Stimulated activated naive CD8-positive, alpha-beta T cell treated with anti-CD3 and anti-CD28 coated beads, Interleukin-15, amount 100 ng/mL, for 72 hours (primary cell): ENCODE measurements around the gene SLX9.

Experiments used
- ATAC-seq: fragments of 150-1000 bp; cut with Tn5 transposase; 2 replicates; pipeline ENCODE4 v1.10.0; 2021; ENCODE audit warnings: mild to moderate bottlenecking, moderate library complexity
- DNase-seq, 2 donors: peaks; one replicate each; pipeline ENCODE4 v3.0.0; 2021 to 2022
- H3K27ac Mint-ChIP-seq, 2 donors: one replicate each; pipeline ENCODE4 v1.8.0; 2022; ENCODE audit warnings: mild to moderate bottlenecking in 2 of 2, mixed read lengths in 2 of 2, moderate library complexity in 2 of 2
- H3K27me3 Mint-ChIP-seq: one replicate; pipeline ENCODE4 v1.8.0; 2022; ENCODE audit warnings: mixed read lengths
- H3K4me1 Mint-ChIP-seq: one replicate; pipeline ENCODE4 v1.8.0; 2022; ENCODE audit warnings: mild to moderate bottlenecking, mixed read lengths
- H3K4me3 Mint-ChIP-seq, 2 donors: one replicate each; pipeline ENCODE4 v1.8.0; 2022; ENCODE audit warnings: mild to moderate bottlenecking in 2 of 2, mixed read lengths in 2 of 2, moderate library complexity in 1 of 2
- H3K9me3 Mint-ChIP-seq, 2 donors: one replicate each; pipeline ENCODE4 v1.8.0; 2022; ENCODE audit warnings: mixed read lengths in 2 of 2

Gene SLX9, protein sequence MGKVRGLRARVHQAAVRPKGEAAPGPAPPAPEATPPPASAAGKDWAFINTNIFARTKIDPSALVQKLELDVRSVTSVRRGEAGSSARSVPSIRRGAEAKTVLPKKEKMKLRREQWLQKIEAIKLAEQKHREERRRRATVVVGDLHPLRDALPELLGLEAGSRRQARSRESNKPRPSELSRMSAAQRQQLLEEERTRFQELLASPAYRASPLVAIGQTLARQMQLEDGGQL

DNA sequence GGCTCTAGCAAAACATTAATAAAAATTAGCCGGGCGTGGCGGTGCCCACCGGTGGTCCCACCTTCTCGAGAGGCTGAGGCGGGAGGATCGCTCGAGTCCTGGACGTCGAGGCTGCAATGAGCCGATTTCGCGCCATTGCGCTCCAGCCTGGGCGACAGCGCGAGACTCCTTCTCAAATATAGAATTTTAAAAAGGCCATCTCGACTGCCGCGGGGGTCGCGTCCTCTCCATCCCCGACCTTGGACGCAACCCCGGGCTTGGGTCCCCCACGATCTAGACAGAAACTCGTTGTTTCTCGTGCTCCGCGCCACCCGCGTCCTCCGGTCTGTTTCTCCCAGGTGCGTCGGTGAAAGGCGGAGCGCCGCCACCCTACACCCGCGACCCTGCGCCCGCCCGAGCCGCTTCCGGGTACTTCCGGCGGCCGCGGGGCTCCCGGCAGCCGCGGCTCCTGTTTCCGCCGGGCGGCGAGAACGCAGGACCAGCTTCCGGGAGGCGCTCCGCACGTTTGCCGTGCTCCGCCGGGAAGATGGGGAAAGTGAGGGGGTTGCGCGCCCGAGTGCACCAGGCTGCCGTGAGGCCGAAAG, at the start of gene SLX9:
Gene SLX9 (plus strand): TSS at position 498 of the 584 bp plus-strand sequence. CDS start 29 bp downstream, at position 527.
- ATAC-seq (peak; percentile 96), DNase-seq (peak; percentile 85 to 86)
- peaks cover 54% of the 10 kb centered on the region for H3K4me1 Mint-ChIP-seq
- peak within 1 kb of the TSS; percentile 90 to 94 for H3K4me3 Mint-ChIP-seq
- H3K27me3 Mint-ChIP-seq, result no peaks in the 10 kb centered on the region
- no peaks in the 10 kb centered on the region for H3K9me3 Mint-ChIP-seq
- H3K27ac Mint-ChIP-seq, result peak within 1 kb of the TSS; percentile 89 to 91

DNA sequence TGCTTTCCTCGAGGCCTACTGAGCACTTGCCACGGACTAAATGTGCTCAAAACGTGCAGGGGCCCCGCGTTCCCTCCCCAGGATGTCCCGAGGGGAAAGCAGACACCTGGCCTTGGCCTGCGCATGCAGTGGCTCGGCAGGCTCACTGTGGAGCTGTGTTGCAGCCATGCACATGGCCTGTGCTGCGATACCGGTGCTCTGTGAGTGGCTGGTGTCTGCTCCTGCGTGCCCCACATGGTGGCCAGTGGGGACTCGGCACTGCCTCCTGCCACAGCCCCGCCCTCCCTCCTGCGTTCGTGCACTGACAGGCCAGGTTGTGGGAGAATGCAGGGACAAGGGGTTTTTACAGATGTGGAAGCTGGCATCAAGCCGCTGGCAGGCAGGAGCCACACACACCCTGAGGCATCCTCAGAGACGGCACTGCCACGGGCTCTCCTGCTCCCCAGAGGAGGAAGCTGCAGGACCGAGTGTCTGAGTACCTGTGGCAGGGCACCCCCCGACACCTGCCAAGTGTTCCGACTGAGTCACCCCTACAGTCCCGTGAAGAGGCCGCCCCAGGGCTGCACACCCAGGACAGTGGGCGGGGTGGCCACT, 49.4 kb upstream of the SLX9 start:
- no peak for DNase-seq
- Mint-ChIP-seq H3K27ac (peak overlapping the region in 1 of 2 donors; percentile 67), H3K4me1 (peaks cover 29% of the 10 kb centered on the region), H3K27me3 (no peaks in the 10 kb centered on the region), H3K4me3 (no peak overlapping the region), H3K9me3 (no peaks in the 10 kb centered on the region)
- no peak for ATAC-seq

DNA sequence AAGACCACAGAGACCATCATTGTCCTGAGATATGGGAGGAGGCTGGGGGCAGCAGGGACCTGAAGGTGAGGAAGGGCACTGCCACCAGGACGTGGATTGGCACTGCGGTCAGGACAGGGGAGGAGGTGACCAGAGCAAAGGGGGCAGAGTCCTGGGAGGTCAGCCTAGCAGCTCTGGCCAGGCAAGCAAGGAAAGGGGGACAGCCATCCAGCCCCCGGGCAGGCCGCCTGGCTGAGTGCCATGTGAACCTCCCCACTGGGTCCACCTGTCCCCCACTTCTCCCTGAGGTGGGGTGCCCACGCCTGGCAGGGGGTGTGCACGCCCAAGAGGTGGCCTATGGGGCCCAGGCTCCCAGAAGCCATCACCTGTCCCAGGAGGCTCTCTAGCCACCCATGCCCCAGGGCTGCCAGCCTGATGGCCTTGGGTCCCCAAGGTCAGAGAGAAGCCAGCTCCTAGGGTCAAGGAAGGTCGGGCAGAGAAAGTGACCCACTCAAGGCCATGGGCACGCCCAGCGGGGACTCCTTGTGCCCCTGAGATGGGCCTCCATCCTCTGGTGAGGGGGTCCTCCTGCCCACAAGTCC, 48.8 kb upstream of the SLX9 start:
- Mint-ChIP-seq H3K27me3 (no peaks in the 10 kb centered on the region), H3K4me3 (no peak overlapping the region), H3K4me1 (peaks cover 28% of the 10 kb centered on the region), H3K27ac (peak overlapping the region; percentile 69 to 86), H3K9me3 (no peaks in the 10 kb centered on the region)
- ATAC-seq, result no peak
- DNase-seq, result no peak

DNA sequence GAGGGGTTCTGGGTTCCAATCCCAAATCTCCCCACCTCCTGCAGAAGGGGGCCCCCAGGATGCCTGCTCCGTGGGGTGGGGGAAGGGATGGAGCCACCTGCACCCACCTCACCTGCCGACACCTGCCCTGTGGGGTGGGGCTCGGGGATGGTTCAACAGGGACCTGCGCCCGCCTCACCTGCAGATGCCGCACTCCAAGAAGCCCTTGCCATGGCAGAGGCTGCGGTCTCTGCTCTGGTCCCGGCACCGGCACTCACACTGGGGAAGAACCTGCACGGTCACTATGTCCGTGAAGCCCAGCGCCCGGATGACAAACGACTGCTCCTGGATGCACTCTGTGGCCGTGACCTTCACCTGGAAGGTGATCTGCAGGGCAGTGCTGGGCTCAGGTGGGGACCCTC, 48.2 kb upstream of the SLX9 start:
- no peak for ATAC-seq
- no peak overlapping the region for H3K4me3 Mint-ChIP-seq
- no peaks in the 10 kb centered on the region for H3K27me3 Mint-ChIP-seq

DNA sequence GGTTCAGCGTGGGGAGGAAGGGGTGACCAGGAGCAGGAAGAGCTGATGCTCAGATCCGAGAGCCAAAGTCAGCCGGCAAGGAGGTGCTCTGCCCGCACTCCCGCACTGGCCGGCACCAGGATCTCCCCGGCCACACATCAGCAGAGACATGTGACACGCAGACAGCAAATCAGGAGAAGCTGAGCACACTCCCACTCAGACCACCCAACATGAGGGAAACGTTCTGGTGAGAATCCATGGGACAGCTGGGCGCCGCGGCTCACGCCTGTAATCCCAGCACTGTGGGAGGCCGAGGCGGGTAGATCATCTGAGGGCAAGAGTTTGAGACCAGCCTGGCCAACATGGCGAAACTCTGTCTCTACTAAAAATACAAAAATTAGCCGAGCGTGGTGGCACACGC, 47.7 kb upstream of the SLX9 start:
- DNase-seq (no peak), ATAC-seq (no peak)
- Mint-ChIP-seq H3K4me3 (no peak overlapping the region), H3K27me3 (no peaks in the 10 kb centered on the region), H3K27ac (peak overlapping the region; percentile 14 to 59), H3K9me3 (no peaks in the 10 kb centered on the region), H3K4me1 (peaks cover 20% of the 10 kb centered on the region)

More for the DNA sequence above, 48.2 kb upstream of the SLX9 start:
- Mint-ChIP-seq H3K27ac (peak overlapping the region in 1 of 2 donors; percentile 34), H3K4me1 (peaks cover 22% of the 10 kb centered on the region), H3K9me3 (no peaks in the 10 kb centered on the region)
- no peak for DNase-seq

DNA sequence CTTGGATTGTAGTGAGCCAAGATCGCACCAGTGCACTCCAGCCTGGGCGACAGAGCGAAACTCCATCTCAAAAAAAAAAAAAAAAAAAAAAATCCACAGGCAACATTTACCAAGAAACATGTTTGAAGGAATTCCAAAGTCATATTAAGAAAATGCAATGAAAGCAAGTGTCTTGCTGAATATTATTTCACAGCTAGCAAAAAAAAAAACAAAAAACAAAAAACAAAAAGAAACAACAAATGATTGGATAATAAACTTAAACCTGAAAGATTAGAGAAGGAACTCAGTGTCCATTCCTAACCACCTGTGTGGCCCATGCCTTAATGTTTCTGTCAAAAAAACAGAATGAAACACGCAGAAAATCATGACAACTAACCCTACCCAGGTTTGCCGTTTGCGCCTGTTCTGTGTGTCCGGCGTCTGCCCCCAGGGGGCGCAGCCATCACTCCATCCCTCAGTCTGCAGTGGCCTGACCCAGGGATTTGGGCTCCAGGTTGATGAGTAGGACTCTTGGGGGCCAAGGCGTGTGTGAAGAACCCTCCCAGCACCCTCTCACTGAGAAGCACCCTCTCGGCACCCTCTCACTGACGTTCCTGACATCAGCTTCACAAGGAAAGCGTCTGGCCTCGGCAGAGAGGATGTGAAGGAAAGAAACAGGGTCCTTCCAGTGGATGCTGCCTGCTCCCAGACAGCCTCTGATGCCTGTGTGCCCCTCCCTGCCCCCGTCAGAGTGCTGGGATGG, 47.1 kb upstream of the SLX9 start:
- Mint-ChIP-seq H3K4me3 (no peak overlapping the region), H3K27me3 (no peaks in the 10 kb centered on the region), H3K9me3 (no peaks in the 10 kb centered on the region), H3K27ac (no peak overlapping the region), H3K4me1 (peaks cover 15% of the 10 kb centered on the region)
- ATAC-seq (peak; percentile 75), DNase-seq (peak; percentile 72 to 74)

DNA sequence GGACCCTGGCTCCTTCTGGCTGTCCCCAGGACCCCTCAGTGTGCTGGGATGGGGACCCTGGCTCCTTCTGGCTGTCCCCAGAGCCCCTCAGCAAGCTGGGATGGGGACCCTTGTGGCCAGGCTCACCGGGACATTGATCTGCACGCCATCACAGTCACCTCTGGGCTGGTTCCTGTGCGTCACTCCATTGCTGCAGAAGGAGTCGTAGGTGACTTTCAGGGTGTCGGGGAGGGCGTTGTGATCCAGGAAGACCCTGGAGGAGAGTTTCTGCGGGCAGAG, 46.6 kb upstream of the SLX9 start:
- H3K4me1 Mint-ChIP-seq, result peaks cover 19% of the 10 kb centered on the region
- H3K27me3 Mint-ChIP-seq, result no peaks in the 10 kb centered on the region
- no peaks in the 10 kb centered on the region for H3K9me3 Mint-ChIP-seq
- no peak for DNase-seq
- no peak overlapping the region for H3K27ac Mint-ChIP-seq
- ATAC-seq, result no peak
- no peak overlapping the region for H3K4me3 Mint-ChIP-seq

DNA sequence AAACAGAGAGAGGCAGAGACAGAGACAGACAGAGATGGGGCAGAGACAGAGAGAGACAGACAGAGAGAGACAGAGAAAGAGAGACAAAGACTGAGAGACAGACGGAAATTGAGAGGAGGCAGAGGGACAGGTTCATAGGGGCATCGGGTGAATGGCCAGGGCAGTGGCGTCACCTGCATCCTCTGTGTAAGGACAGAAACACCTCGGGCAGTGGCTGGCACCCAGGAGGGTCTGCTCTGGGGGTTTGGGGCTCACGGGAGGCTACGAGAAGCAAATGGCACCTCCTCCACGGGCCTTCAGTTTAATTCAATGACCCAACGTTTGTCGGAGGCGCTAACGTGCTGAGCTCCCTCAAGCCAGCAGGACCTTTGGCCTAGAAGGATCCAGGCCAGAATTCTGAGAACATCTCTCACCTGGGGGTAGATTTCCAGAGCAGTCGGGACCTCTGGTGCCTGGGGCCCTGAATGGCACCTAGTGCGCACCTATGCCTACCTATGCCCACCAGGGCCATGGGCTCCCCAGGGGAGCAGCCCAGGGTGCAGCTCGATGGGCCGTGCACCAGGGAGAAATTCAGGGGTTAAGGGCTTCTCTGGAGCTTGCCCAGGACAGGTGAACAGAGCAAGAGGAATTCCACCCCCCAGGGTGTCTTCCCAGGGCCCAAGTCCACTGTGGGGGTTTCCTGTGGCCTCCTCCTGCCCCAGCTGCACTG, 45.7 kb upstream of the SLX9 start:
- Mint-ChIP-seq H3K27ac (peak overlapping the region; percentile 0 to 74), H3K4me1 (peaks cover 23% of the 10 kb centered on the region), H3K27me3 (no peaks in the 10 kb centered on the region), H3K9me3 (no peaks in the 10 kb centered on the region), H3K4me3 (no peak overlapping the region)
- no peak for ATAC-seq
- no peak for DNase-seq

DNA sequence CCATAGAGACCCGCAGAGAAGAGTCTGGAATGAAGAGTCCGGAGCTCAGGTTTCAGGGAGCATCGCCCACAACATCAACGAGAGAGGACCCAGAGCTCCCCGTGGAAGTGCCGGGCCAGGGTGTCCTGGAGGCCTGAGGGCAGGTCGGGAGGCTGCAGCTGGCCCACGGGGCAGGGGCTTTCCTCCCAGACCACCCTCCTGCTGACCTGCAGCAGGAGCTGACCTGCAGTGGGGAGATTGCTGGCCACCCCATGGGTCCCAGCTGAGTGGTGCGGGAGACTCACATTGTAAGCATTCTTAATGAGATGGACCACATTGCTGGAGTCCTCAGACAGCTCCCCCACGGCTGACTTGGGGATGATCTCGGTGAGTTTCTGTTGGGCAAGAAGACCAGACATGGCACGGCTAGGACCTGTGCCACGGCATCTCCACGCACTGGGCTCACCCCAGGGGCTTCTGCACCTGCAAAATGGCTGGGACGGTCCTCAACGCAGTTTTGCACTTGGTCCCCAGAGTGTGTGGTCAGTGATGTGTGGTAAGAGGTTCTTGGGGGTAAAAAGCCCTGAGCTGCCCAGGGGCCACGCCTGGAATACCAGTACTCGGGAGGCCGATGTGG, 45.0 kb upstream of the SLX9 start:
- no peak for ATAC-seq
- Mint-ChIP-seq H3K27me3 (no peaks in the 10 kb centered on the region), H3K9me3 (no peaks in the 10 kb centered on the region), H3K4me1 (peaks cover 23% of the 10 kb centered on the region), H3K27ac (peak overlapping the region in 1 of 2 donors; percentile 74), H3K4me3 (no peak overlapping the region)
- DNase-seq, result no peak

DNA sequence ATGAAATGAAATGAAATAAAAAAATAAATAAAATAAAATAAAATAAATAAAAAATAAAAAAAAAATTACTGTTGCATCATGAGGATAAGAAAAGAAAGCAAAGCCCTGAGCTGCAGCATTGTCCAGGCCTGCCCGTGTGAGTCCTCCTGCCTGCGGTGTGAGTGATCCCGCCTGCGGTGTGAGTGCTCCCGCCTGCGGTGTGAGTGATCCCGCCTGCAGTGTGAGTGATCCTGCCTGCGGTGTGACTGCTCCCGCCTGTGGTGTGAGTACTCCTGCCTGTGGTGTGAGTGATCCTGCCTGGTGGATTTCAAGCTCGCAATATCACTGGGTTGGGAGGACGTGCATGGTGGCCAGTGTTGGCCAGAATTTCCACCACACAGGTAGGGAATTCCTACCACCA, 44.0 kb upstream of the SLX9 start:
- Mint-ChIP-seq H3K27ac (peak overlapping the region in 1 of 2 donors; percentile 27), H3K9me3 (no peaks in the 10 kb centered on the region), H3K27me3 (no peaks in the 10 kb centered on the region), H3K4me1 (peaks cover 23% of the 10 kb centered on the region), H3K4me3 (no peak overlapping the region)
- DNase-seq, result no peak
- ATAC-seq, result no peak

DNA sequence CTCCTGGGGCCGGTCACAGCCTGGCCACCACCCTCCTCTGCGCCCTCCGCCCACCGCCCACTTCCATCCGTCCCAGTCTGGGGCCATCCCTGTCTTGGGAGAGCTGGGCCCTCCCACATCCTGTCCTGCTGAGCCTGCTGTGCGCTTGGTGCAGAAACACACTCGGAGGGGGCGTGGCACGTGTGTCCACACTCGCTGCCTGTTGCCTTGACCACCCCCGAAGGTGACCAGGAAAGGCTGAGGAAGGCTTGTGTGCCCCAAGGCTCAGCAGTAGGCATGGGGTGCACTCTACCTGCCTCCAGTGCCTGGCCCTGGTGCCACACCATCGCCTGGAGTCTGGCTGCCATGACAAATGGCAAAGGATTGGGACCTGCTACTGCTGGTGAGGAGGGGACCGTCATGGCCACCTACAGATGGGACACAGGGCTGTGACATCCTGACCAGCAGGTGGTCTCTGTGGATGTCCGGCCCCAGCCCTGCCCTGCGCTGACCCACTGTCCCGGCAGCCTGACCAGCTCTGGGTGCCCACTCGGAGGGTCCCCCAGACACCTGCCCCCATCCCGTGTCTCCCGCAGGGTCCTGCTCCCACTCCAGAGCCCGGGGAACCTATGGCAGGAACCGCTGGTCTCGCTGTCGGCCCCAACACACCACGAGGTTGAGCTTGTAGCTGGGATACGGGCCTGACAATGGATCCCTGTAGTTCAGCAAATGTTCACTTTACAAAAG, 43.1 kb upstream of the SLX9 start:
- ATAC-seq (no peak), DNase-seq (no peak)
- no peaks in the 10 kb centered on the region for H3K9me3 Mint-ChIP-seq

DNA sequence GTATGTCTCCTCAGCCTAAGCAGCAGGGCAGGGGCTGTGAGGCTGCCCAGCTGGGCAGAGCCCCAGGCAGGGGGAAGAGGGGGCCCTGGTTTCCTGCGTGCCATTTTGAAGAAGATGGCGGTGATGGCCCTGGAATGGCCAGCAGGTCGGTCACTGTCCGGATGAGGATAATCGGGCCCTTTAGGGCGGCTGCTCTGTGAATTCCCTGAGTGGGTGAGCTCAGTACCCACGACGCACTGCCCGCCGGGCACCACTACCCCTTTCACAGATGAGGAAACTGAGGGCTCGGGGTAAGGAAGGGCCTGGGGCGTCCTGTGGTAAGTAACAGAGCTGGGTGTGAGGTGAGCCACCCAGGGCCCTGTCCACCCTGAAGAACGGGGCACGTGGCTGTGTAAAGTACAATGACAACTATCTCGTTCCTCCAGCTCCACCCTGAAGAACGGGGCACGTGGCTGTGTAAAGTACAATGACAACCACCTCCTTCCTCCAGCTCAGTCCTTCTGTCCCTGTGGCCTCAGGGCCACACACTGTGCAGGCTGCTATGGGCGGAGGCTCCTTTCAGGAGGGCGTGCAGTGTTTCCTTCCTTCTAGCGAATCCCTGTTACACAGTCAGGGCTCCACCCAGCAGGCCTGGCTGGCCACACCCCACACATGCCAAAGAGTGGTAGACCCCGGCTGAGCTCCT, 42.4 kb upstream of the SLX9 start:
- ATAC-seq (peak; percentile 29), DNase-seq (no peak)
- Mint-ChIP-seq H3K4me3 (no peak overlapping the region), H3K9me3 (no peaks in the 10 kb centered on the region), H3K4me1 (peaks cover 16% of the 10 kb centered on the region), H3K27ac (no peak overlapping the region), H3K27me3 (no peaks in the 10 kb centered on the region)

More for the DNA sequence above, 43.1 kb upstream of the SLX9 start:
- Mint-ChIP-seq H3K27me3 (no peaks in the 10 kb centered on the region), H3K27ac (peak overlapping the region in 1 of 2 donors; percentile 88), H3K4me3 (no peak overlapping the region), H3K4me1 (peaks cover 23% of the 10 kb centered on the region)

DNA sequence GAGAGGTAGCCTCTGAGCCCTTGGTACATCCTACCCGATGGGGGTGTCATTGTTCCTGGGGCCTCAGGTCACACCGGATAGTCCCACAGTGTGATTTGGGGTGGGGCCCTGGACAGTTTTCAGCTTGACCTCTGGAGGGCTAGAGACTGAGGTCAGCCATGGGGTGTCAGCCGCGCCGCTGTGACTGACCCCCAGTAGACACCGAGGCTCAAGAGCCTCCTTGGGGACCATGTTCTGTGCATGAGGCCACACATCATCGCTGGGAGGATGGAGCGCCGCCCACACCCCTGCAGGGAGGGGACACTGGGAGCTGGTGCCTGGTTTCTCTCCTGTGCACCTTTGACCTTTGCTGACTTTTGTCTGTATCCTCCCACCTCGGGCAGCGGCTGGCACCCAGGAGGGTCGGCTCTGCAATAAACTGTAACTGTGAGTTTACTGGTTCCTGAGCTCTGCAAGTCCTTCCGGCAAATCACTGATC, 41.8 kb upstream of the SLX9 start:
- H3K4me3 Mint-ChIP-seq, result no peak overlapping the region
- peaks cover 15% of the 10 kb centered on the region for H3K4me1 Mint-ChIP-seq
- peak overlapping the region in 1 of 2 donors; percentile 33 for H3K27ac Mint-ChIP-seq
- DNase-seq (no peak), ATAC-seq (no peak)
- H3K9me3 Mint-ChIP-seq, result no peaks in the 10 kb centered on the region
- no peaks in the 10 kb centered on the region for H3K27me3 Mint-ChIP-seq
